ENCODE data around the gene OLA1. TPM values are rescaled to one million over a fixed set of nuclear protein-coding genes. Genes with fewer than 3 reads are reported as not detected.

The OLA1 gene
- total RNA-seq, 1 experiment from 2014 or later: 109 TPM

DNA sequence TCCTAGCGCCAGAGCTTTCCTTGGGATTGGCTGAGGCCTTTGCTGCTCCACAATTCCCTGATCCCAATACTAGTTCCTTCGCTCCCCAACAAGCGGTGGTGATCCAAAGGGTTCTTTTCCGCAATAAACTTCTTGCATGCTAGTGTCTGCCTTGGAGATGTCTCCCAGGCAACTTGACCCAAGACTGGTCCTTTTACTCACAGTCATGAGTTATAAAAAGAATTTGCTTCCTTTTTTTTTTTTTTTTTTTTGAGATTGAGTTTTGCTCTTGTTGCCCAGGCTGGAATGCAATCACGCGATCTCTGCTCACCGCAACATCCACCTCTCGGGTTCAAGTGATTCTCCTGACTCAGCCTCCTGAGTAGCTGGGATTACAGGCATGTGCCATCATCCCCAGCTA lies 193.4 kb downstream of the OLA1 start (continued):
- TF ChIP-seq NR2C2 (CRISPR knock-in tag; IDR thresholded peaks at IDR 0.05) (no peak), ZBTB21 (CRISPR knock-in tag; IDR thresholded peaks at IDR 0.05; ENCODE audit: borderline replicate concordance) (no peak)

DNA sequence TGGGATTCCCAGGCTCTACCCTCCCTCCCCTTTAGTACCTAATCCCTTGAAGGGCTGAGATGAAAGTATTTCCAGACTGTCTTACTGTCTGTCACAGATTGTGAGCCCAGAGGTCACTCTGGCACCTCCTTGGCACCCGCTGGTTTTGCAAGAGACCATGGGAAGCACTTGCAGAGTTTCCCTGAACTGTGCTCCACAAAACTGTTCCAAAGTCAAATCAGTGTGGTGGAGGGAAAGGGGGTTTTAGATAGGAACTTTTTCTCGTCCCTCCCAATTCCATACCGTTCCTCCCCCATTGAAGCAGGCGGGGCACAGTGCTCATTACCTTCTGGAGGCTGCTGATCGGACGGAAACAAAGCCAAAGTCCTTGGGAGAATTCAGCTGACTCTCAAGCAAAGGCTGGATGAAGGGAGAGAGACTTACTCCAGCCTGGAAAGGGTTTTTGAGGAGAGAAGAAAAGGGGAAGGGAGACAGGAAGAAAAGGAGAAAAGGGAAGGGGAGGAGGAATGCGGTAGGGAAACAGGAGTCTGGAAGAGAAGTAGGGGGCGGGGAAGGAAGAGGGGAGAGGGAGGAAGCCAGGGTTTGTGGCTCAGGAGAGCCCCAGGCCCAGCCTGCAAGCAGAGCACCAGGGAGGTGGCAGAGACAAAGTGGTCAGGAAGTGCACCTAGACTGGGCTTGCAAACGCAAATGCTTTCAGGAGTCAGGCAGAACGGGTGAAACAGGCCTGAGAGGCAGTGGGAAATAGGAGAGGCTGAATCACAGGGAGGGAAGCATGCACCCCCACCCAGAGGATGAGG lies 194.8 kb downstream of the OLA1 start:
- H3K4me1 Mint-ChIP-seq: peaks cover 40% of the 10 kb centered on the region
- ChIA-PET CTCF (interaction anchor here (0.6 to 2.9 kb wide), 7 partner anchors 13 to 297 kb away, joined by 3 to 13 read pairs (median 5); no protein-coding TSS in a partner anchor), POLR2A (no interaction called here)
- H3K27me3 Mint-ChIP-seq (ENCODE audit: low read depth): no peaks in the 10 kb centered on the region
- H3K27ac Mint-ChIP-seq: peak overlapping the region; percentile 46
- DNase-seq (ENCODE audit: low spot score): peak; percentile 37
- TF ChIP-seq ZNF396 (CRISPR knock-in tag; IDR thresholded peaks at IDR 0.05; ENCODE audit: borderline replicate concordance) (no peak), MXD4 (CRISPR knock-in tag; IDR thresholded peaks at IDR 0.05; ENCODE audit: borderline replicate concordance) (no peak), ETV6 (CRISPR knock-in tag; IDR thresholded peaks at IDR 0.05) (peak; percentile 82), NR2C2 (CRISPR knock-in tag; IDR thresholded peaks at IDR 0.05) (no peak), JAZF1 (CRISPR knock-in tag; IDR thresholded peaks at IDR 0.05) (no peak), PRRX2 (CRISPR knock-in tag; IDR thresholded peaks at IDR 0.05) (no peak)
- TF ChIP-seq, protein P1, sequence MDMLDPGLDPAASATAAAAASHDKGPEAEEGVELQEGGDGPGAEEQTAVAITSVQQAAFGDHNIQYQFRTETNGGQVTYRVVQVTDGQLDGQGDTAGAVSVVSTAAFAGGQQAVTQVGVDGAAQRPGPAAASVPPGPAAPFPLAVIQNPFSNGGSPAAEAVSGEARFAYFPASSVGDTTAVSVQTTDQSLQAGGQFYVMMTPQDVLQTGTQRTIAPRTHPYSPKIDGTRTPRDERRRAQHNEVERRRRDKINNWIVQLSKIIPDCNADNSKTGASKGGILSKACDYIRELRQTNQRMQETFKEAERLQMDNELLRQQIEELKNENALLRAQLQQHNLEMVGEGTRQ (CRISPR knock-in tag; IDR thresholded peaks at IDR 0.05): no peak
- peaks cover 8% of the 10 kb centered on the region for H3K36me3 Mint-ChIP-seq
- peaks cover 15% of the 10 kb centered on the region for H3K9me3 Mint-ChIP-seq
- ATAC-seq: peak; percentile 88
- H3K4me3 Mint-ChIP-seq: peak overlapping the region; percentile 58

DNA sequence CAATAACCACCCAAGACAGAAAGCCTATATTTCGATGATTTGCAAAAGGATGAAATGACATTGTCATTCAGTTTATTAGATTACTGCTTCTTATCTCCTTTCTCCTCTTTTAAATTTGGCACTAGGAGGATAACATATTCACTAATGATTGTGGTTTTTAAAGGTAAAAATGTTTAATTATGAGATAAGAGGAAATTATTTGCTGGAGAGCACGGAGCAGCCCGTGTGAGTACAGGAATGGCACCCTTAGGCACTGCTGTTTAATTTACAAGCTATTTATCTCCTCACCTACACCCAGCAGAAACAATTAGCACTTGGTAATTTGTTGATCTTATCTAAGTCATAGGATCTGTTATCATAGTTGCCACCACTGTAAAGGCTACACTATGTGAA lies 195.8 kb downstream of the OLA1 start:
- no peak overlapping the region for H3K27ac Mint-ChIP-seq
- CTCF ChIA-PET: interaction anchor here (0.6 to 2.9 kb wide), 4 partner anchors 13 to 650 kb away, joined by 3 to 13 read pairs (median 3); no protein-coding TSS in a partner anchor
- TF ChIP-seq SOX15 (CRISPR knock-in tag; IDR thresholded peaks at IDR 0.05): no peak
- TF ChIP-seq, protein P2, sequence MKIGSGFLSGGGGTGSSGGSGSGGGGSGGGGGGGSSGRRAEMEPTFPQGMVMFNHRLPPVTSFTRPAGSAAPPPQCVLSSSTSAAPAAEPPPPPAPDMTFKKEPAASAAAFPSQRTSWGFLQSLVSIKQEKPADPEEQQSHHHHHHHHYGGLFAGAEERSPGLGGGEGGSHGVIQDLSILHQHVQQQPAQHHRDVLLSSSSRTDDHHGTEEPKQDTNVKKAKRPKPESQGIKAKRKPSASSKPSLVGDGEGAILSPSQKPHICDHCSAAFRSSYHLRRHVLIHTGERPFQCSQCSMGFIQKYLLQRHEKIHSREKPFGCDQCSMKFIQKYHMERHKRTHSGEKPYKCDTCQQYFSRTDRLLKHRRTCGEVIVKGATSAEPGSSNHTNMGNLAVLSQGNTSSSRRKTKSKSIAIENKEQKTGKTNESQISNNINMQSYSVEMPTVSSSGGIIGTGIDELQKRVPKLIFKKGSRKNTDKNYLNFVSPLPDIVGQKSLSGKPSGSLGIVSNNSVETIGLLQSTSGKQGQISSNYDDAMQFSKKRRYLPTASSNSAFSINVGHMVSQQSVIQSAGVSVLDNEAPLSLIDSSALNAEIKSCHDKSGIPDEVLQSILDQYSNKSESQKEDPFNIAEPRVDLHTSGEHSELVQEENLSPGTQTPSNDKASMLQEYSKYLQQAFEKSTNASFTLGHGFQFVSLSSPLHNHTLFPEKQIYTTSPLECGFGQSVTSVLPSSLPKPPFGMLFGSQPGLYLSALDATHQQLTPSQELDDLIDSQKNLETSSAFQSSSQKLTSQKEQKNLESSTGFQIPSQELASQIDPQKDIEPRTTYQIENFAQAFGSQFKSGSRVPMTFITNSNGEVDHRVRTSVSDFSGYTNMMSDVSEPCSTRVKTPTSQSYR (CRISPR knock-in tag; IDR thresholded peaks at IDR 0.05): no peak
- TF ChIP-seq, protein P3, sequence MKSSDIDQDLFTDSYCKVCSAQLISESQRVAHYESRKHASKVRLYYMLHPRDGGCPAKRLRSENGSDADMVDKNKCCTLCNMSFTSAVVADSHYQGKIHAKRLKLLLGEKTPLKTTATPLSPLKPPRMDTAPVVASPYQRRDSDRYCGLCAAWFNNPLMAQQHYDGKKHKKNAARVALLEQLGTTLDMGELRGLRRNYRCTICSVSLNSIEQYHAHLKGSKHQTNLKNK (CRISPR knock-in tag; IDR thresholded peaks at IDR 0.05): no peak
- no peak for TF ChIP-seq ZNF138 (CRISPR knock-in tag; conservative IDR thresholded peaks at IDR 0.05)
- TF ChIP-seq NR3C1 (CRISPR knock-in tag; conservative IDR thresholded peaks at IDR 0.05; ENCODE audit: low read depth): no peak
- no peak for TF ChIP-seq SMAD3 (CRISPR knock-in tag; IDR thresholded peaks at IDR 0.05; ENCODE audit: borderline replicate concordance)
- TF ChIP-seq TEAD1 (CRISPR knock-in tag; IDR thresholded peaks at IDR 0.05): no peak
- TF ChIP-seq SMAD4 (CRISPR knock-in tag; IDR thresholded peaks at IDR 0.05): no peak
- TF ChIP-seq, protein P4, sequence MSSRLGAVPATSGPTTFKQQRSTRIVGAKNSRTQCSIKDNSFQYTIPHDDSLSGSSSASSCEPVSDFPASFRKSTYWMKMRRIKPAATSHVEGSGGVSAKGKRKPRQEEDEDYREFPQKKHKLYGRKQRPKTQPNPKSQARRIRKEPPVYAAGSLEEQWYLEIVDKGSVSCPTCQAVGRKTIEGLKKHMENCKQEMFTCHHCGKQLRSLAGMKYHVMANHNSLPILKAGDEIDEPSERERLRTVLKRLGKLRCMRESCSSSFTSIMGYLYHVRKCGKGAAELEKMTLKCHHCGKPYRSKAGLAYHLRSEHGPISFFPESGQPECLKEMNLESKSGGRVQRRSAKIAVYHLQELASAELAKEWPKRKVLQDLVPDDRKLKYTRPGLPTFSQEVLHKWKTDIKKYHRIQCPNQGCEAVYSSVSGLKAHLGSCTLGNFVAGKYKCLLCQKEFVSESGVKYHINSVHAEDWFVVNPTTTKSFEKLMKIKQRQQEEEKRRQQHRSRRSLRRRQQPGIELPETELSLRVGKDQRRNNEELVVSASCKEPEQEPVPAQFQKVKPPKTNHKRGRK (CRISPR knock-in tag; IDR thresholded peaks at IDR 0.05; ENCODE audit: borderline replicate concordance): no peak
- peaks cover 9% of the 10 kb centered on the region for H3K9me3 Mint-ChIP-seq
- H3K4me3 Mint-ChIP-seq: no peak overlapping the region; the same call in 1 of the 2 replicates
- peaks cover 40% of the 10 kb centered on the region for H3K4me1 Mint-ChIP-seq
- 0 out of 2 replicates have a peak, but pooled peaks cover 4% of the 10 kb centered on the region for H3K36me3 Mint-ChIP-seq
- ATAC-seq: no peak
- DNase-seq (ENCODE audit: low spot score): no peak
- H3K27me3 Mint-ChIP-seq (ENCODE audit: low read depth): no peaks in the 10 kb centered on the region
- POLR2A ChIA-PET: no interaction called here

All from WTC11 (cell line).